Osteocyte (in vitro differentiated cells): ENCODE measurements around the gene BRD7. TPM values are rescaled to one million over a fixed set of nuclear protein-coding genes. Genes with fewer than 3 reads are reported as not detected.

Experiments
- DNase-seq: peaks from one replicate; pipeline ENCODE4 v3.0.0; 2021; ENCODE audit warnings: mixed read lengths; ENCODE audit not compliant: unreplicated experiment; ENCODE audit errors: extremely low spot score
- H3K27ac Mint-ChIP-seq: one replicate; pipeline ENCODE4 v1.8.0; 2021; ENCODE audit warnings: mild to moderate bottlenecking, mixed read lengths; ENCODE audit not compliant: unreplicated experiment
- H3K27me3 Mint-ChIP-seq: one replicate; pipeline ENCODE4 v1.8.0; 2021; ENCODE audit warnings: mixed read lengths; ENCODE audit not compliant: unreplicated experiment
- H3K36me3 Mint-ChIP-seq: one replicate; pipeline ENCODE4 v1.8.0; 2021; ENCODE audit warnings: mixed read lengths; ENCODE audit not compliant: unreplicated experiment
- H3K4me1 Mint-ChIP-seq: one replicate; pipeline ENCODE4 v1.8.0; 2021; ENCODE audit warnings: mixed read lengths; ENCODE audit not compliant: unreplicated experiment
- H3K4me3 Mint-ChIP-seq: one replicate; pipeline ENCODE4 v1.8.0; 2021; ENCODE audit warnings: mild to moderate bottlenecking, moderate library complexity, mixed read lengths; ENCODE audit not compliant: unreplicated experiment
- H3K9me3 Mint-ChIP-seq: one replicate; pipeline ENCODE4 v1.8.0; 2021; ENCODE audit warnings: mixed read lengths; ENCODE audit not compliant: unreplicated experiment
- total RNA-seq: library from RNA; stranded (reverse); gene quantifications from 2 replicates; pipeline ENCODE4 v1.2.1, GENCODE V29; 2021
- TF ChIP-seq, protein P1 (sequence below): fragments of 200-600 bp; sonication (generic); IDR thresholded peaks from 2 replicates; pipeline ENCODE4 v1.5.0; 2021; ENCODE audit warnings: antibody characterized with exemption, mild to moderate bottlenecking, moderate library complexity

The BRD7 gene
- total RNA-seq, 1 donor from 2014 or later = 72.3 TPM

DNA sequence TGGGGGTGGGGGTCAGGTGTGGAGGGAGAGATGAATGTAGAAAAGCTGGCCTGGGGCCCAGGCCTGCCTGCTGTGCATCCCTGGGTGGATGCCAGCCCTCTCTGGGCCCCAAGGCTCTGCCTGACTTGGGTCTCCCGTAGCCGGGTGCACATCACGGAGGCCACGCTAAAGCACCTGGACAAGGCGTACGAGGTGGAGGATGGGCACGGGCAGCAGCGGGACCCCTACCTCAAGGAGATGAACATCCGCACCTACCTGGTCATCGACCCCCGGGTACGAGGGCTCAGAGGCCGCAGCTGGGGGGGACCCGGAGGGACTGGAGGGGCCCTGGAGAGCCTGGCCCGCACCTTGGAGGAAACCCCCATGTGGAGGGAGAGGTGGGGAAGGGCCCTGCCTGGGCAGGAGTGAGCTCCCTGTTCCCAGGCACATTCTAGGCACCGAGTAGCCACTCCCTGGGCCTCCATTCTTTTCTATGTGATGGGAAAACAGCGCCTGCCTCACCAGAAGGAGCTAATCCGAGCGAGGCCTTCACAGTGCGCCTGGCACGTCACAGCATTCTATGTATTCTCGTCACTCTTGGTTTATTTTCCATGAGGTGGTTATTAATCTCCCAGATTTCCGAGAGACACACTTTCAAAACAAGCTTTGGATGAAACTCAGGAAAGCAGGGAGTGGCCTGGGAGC, 67.7 kb downstream of the BRD7 start:
- Mint-ChIP-seq H3K27ac (no peak overlapping the region), H3K4me3 (no peak overlapping the region), H3K36me3 (no peaks in the 10 kb centered on the region), H3K4me1 (peaks cover 7% of the 10 kb centered on the region), H3K9me3 (no peaks in the 10 kb centered on the region), H3K27me3 (no peaks in the 10 kb centered on the region)
- TF ChIP-seq, protein P1, sequence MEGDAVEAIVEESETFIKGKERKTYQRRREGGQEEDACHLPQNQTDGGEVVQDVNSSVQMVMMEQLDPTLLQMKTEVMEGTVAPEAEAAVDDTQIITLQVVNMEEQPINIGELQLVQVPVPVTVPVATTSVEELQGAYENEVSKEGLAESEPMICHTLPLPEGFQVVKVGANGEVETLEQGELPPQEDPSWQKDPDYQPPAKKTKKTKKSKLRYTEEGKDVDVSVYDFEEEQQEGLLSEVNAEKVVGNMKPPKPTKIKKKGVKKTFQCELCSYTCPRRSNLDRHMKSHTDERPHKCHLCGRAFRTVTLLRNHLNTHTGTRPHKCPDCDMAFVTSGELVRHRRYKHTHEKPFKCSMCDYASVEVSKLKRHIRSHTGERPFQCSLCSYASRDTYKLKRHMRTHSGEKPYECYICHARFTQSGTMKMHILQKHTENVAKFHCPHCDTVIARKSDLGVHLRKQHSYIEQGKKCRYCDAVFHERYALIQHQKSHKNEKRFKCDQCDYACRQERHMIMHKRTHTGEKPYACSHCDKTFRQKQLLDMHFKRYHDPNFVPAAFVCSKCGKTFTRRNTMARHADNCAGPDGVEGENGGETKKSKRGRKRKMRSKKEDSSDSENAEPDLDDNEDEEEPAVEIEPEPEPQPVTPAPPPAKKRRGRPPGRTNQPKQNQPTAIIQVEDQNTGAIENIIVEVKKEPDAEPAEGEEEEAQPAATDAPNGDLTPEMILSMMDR = no peak
- DNase-seq = no peak

DNA sequence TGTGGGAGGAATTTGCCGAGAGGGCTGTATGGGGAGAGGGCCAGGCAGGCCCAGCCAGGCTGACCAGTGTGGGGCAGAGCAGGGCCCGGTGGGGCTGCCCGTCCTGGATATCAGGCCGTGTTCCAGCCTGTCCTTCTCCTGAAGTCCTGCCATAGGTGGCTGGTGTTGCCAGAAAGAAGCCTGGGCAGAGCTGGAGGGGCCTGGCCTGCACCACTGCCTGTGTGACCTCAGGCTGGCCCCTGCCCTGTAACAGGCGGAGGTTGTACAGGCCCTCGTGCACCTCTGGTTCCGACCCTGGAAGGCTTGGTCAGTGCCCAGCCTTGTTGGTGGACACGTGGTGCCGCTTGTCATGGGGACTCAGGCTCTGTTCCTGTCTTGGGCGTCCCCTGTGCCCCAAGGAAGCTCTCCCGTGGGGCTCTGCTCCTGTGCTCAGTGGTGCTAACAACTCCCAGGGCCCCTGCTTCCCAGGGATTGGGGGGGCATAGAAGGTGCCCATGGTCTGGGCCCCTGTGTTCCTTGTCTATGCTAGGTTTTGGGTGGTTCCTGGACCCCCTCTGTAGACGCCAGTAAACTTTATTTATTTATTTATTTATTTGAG, 69.2 kb downstream of the BRD7 start:
- H3K9me3 Mint-ChIP-seq = no peaks in the 10 kb centered on the region
- no peak for DNase-seq
- no peaks in the 10 kb centered on the region for H3K27me3 Mint-ChIP-seq
- TF ChIP-seq, protein P1 = no peak
- no peak overlapping the region for H3K27ac Mint-ChIP-seq
- H3K36me3 Mint-ChIP-seq = no peaks in the 10 kb centered on the region
- H3K4me1 Mint-ChIP-seq = peaks cover 7% of the 10 kb centered on the region
- H3K4me3 Mint-ChIP-seq = no peak overlapping the region

DNA sequence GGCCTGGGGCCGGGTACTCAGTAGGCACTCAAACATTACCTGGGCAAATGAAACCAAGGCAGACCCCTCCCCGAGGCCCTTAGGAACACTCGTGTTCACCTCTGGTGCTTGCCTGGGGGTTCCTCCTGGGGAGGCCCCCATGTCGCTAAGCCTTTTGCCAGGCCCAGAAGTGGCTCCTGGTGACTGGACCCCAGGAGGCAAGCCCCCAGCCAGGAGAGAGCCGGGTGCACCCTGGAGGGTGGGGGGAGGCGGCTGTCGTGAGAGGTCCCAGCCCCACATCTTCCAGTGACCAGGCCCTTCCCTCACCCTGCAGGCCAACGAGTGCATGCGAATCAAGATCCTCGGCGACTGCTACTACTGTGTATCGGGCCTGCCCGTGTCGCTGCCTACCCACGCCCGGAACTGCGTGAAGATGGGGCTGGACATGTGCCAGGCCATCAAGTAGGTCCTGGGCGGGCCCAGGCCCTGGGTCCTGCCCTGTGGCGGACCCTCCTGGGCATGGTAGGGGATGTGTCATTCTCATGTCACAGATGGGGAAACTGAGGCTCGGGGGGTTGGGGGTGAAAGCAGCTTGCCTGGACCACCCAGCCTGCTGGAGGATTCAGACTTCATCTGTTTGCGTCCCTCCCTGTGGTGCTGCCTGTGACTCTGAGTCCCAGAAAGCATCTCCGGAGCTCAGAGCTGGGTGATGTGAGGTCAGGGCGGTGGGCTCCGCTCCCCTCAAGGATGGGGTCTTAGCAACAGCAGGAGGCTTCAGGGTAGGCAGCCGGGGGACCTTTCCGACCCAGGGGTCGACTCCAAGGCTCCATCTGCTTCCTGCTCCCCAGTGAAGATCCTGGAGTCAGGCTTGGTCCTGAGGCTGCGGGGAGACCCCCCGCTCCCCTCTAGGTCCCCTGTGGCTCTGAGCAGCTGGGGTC, 69.9 kb downstream of the BRD7 start:
- H3K36me3 Mint-ChIP-seq = no peaks in the 10 kb centered on the region
- TF ChIP-seq, protein P1 = no peak
- no peak overlapping the region for H3K4me3 Mint-ChIP-seq
- no peak overlapping the region for H3K27ac Mint-ChIP-seq
- H3K27me3 Mint-ChIP-seq = no peaks in the 10 kb centered on the region
- no peak for DNase-seq
- peaks cover 7% of the 10 kb centered on the region for H3K4me1 Mint-ChIP-seq
- no peaks in the 10 kb centered on the region for H3K9me3 Mint-ChIP-seq

DNA sequence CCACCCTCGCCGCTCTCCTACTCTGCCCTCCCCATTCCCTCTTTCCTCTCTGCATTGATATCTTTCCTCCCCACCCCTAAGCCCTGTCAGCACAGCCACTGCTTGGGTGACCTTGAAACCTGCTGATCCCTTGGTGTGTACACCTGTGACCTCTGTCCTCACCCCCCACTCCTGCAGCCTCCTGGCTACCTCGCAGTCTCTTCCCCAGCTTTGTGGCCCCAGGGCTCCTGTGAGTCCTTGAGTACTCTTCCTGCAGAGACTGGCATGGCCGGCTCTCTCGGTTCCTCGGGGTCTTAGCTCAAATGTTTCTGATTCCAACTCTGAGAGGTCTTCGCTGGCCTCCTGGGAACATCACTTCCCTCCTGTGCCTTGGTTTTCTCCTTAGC, 70.7 kb downstream of the BRD7 start:
- Mint-ChIP-seq H3K4me3 (no peak overlapping the region), H3K4me1 (peaks cover 7% of the 10 kb centered on the region), H3K9me3 (no peaks in the 10 kb centered on the region), H3K27me3 (no peaks in the 10 kb centered on the region), H3K36me3 (no peaks in the 10 kb centered on the region), H3K27ac (no peak overlapping the region)
- no peak for DNase-seq
- TF ChIP-seq, protein P1 = no peak
